Amniotic epithelial cell (primary cell): Measurements from ENCODE around the gene NFKBIE.
A peak's percentile ranks its signal among the peaks of the same experiment; 100 is the strongest.

ENCODE experiments used
- DNase-seq: peaks from one replicate; pipeline ENCODE4 v3.0.0-alpha.2; 2010; ENCODE audit warnings: low read depth

NFKBIE gene

DNA sequence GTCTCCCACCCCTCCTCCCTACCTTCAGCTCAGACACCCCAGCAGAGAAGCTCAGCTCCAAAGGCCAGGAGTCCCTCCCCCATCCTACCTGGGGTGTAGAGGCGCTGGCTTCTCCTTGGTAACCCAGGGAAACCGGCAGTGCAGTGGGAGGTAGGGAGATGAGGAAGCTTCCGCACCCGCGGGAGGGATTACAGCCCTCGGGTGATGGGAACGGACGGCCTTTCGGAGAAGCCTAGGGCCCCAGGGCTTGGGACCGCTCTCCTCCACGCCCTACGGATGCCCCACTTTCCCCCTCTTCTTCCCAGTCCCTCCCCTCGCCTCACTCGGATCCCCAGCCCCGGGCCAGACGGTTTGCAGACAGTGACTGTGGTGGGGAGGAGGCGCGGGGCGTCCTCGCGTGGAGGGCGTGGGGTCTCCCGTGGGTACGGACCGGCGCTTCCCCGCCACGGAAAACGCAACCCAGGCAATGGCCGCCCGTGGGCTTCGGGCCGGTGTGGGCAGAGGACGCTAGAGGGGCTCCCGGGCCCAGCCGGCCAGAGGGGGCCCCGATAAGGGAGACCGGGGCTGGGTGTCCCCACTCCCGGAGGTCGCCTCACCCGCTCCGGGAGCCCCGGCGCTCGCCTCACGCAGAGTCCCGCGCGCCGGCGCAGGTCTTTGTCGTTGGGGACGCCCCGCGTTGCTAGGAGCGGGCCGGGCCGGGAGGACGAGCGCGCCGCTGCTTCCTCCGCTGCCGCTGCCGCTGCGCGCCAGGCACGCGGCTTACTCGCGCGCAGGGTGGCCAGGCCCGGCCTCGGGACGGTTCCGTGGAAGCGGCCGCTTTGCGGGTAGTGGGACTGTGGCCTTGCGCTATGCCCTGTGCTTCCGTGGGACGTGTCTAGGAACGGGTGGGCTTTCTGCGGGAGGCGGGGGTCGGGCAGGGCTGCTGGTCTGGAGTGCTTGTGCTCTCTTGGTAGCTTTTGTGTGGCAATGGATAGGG is 32.0 kb upstream of the NFKBIE start:
- DNase-seq: no peak

DNA sequence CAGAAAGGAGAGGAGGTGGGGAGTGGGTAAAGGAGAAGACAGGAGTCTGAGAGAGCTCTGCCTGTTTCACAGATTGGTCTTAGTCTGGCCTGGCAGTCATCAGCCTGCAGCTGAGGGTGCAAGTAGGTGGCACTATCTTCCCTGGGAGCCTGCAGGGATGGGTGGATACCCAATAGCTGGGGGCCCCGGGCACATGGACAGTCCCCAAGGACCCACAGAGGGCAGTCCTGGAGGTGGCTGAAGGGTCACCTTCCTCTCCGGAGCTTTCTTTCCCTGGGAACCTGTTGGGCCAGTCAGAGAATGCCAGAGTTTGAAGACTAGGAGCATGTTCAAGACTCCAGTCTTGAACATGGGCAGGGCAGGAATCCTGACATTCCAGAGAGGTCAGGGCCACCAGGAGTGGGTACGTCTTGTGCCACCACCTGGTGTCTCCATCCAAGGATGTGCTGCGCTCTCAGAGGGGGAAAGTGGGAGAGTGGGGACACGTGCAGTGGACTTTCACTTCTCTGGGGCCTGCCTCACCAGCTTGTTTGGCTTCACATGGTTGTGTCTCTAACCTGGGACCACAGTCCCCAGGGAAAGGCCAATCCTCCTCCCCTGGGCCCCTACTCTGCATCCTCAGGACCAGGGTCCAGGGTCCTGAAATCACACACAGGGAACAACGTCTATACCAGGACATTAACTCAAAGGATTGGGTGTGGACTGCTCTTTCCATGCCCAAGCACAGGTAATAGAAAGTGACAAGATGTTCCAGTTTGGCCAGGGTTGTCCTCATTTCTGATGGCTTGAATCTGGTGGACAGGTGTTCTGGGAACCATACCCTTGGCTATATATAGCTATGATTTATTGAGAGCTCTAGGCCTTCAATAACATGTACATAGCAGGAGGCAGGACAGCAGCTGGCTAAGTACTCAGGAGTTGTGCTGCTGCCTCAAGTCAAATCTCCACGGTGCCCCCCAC is 29.8 kb upstream of the NFKBIE start:
- no peak for DNase-seq

DNA sequence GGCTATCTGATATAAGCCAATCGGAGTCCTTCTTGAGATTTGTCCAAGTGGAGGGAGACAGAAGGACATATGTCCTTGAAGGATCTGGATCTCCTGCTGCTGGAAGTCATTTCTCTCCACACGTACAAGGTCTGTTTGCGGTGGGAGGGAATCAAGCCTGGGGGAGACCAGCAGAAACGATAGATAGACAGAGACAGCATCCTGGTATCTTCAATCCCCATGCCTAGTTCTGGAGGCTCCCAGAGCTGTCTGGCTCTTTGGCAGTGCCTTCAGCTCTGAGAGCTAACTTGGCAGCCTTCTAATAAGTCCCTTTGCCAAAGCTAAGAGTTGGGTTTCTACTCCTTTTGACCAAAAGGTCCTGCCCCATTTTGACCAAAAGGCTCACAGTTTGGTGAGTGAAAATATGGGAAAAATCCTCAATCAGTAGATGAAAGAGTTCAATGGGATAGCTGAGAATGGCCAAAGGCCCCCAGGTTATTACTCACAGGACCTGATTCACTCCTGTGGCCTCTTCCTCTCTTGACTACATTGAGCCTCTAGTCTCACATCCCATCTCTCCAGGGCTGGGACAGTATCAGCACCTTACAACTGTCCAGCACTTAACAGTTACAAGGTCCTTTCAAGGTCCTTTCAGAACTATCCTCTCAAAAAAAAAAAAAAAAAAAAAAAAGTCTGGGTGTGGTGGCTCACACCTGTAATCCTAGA is 27.5 kb upstream of the NFKBIE start:
- DNase-seq: no peak

DNA sequence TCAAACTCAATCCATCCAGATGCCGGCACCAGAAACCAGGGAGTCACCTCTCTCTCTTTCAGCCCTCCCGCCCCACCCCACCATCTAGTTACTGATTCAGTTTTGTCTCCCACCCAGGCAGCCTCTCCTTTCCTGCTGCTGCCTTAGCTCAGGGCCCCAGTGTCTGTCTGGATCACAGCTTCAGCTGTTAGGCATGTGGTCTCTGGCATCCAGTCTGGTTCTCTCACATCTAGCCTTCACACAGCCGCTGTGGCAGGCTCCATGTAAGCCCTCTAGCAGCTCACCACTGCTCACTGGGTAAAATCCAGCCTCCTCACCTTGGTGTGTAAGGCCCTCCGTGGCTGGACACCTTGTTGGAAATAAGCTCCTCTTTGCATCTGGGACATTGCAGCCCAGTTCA is 26.5 kb upstream of the NFKBIE start:
- DNase-seq: no peak

DNA sequence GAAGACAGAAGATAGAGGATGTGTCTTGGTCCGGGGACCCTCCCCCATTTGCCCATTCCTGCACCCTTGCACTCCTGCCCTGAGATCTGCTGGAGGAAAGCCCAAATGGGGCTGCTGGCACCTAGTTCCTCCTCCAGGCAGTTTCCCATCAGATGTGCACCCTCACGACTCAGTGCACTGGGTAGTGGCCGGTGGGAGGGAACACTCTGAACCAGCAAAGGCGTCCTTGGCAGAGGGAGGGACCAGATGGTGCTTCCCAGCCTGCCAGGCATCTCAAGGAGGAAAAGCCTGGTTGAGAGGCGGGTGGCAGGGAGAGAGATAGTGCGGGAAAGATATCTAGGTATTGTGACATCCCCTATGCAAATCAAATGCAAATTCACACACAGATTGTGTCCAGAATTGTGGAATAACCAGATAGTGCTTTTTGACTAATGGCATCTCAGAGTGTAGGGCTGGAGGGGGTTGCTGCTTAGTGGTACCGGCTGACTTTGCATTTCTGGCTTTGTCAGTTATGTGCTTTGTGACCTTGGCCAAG is 24.4 kb upstream of the NFKBIE start:
- DNase-seq: no peak

DNA sequence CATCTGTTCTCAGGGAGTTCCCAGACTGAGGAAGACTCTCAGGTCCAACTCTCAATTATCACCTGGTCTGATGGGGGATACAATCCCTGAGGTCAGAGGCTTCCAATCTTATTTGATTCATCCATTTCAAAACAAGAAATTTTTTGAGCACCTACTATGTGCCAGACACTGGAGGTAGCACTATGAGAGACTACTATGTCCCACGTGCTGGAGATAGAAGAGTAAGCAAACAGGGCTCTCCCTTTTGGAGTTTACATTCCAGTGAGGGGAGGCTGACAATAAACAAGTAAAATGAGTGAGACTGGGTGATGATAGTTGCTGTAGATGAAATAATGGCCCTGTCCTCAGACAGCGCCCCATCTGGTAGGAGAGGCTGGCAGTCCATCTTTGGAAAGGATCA is 21.4 kb upstream of the NFKBIE start:
- DNase-seq: no peak

DNA sequence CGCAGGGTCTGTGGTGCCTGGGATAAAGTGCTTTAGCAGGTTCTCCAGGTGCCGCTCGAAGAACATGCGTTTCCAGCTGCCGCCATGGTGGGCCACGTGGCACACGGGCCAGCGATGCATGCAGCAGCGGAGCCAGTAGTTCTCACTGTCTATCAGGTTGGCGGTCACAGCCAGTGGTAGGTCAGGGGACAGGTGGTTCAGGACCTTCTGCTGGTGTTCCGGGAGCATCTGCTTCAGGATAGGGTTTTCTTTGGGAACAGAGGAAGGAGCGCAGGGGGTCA is 20.9 kb upstream of the NFKBIE start:
- no peak for DNase-seq

DNA sequence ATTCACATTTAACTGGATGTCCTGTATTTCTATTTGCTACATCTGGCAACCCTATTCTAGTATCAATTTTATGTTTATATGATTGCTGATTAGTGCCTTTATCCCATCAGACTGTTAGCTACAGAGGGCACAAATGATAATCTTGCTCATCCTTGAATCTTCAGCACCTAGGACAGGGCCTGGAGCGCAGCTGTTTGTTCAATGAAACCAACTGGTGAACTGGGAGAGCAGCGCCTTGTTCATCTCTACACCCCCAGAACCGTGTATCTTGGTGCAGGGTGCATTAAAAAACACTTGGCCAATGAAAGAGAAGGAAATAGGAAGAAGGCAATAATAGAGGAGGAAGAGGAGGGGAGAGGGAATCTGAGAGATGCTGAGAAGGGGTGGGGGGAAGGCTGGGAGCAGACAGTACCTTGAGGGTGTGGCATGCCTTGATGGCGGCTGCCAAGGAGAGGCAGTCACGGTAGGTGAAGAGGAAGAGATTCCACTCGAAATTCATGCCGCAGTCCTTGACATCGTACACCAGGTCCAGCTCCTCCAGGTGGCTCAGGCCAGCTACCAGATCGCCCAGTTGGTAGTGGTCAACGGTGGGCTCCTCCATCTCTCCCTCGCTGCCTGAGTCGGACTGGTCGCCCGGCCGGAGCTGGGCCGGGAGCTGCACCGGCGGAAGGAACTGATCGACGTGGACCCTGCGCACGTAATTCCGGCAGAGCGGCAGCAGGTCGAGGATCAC is 20.4 kb upstream of the NFKBIE start:
- peak; percentile 30 for DNase-seq

DNA sequence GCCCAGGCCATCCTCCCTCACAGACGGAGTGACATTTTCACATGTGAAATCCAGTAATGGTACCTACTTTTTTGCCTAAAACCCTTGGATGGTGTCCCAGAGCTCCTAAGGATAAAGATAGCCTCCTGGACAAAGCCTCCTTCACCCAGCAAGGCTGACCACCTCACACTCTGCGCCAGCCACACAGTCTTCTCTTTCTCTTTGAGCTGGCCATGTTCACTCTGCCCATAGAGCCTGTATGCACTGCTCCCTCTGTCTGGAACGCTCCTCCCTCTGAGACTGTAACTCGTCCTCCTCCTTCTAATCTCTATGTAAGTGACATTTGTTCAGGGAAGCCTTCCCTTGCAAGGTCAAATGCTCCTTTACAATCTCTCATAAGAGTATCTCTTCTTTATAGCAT is 19.5 kb upstream of the NFKBIE start:
- no peak for DNase-seq

DNA sequence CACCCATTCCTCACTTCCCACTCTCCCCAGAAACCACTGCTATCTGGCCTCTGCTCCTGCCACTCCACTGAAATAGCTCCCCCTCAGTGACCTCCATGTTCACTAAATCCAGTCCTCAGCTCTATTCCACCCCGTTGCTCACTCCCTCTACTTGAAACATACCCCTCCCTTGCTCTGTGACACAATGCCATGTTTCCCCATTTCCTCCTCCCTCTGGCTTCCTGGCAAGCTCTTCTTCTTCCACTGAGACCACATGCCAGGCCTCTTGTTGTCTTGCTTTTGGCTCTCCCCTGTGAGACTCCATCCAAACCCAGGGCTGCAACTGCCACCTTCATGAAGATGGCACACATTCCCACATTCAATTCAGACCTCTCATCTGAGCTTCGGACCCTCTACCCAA is 18.8 kb upstream of the NFKBIE start:
- no peak for DNase-seq

DNA sequence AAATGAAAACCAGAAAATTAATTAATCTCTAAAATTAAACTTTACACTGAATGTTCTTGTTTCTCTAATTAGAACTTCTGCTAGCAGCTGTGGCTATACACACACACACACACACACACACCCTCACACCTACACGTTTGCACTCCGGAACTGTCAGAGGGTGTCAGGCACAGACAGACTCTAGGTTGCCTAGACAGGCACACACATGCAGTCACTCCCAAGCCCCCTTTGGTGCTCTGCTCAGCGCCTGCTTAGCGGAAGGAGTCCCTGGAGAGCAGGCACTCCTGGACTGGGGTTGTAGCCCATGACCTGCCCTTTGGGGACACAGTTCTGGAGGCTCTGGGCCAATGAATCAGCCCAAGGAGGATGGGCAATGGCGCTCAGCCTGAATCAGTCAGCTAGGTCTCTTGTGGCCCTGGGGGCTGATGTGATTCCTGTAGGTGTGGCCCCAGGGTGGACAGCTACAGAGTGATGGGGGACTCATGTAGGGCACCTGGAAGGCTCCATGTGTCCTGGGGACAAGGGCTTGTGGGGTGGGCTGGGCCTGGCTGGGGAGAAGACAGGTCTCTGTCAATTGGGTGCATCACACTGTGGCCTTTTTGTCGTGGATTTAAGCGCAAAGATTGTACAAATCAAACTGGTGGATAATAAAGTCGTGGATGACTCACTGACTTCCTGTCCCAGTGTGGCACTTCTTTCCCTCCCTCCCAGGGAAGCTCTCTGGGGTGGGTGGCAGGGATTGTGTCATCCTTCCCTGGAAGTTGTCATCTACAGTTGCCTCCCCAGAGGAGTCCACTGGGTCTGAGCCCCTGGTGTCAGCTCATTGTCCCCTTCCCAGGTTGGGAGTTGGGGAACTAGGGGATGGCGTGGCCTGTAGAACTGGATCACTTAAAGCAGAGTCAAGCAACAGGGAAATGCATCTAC is 13.7 kb upstream of the NFKBIE start:
- no peak for DNase-seq

DNA sequence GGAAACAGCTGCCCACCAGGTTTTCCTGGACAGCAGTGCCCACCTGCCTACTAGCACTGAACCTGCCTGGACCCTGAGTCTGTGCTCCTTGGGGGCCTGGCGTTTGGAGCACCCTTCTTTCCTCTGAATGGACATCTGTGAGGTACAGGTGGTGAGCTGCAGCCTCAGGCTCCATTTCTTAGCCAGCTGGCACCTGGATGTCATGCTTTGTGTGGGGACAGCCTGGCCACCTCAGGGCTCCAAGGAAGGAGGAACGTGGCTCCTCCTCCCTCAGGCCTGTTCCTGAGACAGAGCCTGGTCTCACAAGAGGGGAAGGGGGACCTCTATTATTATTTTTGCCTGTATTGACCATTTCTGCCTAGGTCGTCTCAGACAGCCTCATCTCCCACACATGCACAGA is 13.0 kb upstream of the NFKBIE start:
- no peak for DNase-seq

DNA sequence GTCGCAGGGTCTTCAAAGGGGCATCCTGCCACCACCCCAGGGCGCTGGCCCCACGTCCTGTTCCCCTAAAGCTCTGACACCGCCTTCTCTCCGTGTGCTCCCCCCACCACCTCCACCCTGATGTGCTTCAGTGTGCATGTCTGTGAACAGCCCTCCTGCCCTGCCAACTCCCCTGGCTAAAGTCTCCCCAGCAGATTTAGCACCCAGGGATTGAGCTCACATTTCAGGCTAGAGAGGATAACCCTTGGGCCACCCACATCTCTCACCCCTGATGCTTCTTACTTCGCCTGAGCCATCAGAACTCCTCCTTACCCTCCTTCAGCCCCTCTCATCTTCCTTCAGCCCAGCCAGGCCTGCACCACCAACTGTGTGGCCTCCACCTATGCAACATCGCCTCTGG is 12.4 kb upstream of the NFKBIE start:
- no peak for DNase-seq

DNA sequence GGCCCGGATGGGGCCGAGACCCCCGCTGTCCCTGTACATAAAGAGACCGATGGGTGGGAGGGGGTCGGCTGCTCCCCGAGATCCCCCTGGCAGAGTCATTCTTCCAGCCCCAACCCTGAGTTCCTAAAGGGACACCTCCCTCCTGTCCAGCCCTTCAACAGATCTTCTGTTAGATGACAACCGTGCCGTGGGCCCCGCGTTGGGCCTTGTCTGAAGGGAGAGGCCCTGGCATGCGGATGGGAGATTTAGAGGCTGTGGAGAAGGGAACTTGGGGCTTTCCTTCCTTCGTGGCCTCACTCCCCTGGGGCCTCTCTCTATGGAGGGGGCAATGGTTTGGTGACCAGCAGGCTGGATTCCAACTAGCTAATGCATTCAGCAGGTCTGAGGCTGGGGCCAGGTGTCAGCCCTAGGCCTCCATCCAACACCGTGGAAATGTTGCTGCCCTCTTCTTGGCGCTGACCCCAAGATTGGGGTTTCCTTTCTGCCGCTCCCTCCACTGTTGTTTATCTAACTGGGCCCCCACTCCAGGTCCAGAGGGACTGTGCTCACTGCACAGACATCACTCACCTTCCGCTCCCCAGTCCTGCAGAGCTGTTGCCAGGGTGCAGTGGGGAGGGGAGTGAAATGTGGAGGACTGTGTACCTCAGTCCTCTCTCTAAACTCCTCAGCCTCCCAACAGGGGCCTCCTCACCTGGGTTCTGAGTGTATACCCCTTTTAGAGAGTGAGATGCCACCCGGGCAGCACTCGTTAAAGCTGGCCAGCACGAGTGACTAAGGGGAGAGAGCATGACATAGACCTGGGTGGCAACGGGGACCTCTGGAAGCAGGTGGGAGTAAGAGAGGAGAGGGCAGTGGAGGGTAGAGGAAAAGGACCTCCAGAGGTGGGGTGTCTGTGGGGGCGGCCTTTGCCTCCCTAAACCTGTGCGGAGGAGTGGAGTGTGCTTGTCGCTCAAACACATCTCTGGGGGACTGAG is 11.6 kb upstream of the NFKBIE start:
- no peak for DNase-seq

DNA sequence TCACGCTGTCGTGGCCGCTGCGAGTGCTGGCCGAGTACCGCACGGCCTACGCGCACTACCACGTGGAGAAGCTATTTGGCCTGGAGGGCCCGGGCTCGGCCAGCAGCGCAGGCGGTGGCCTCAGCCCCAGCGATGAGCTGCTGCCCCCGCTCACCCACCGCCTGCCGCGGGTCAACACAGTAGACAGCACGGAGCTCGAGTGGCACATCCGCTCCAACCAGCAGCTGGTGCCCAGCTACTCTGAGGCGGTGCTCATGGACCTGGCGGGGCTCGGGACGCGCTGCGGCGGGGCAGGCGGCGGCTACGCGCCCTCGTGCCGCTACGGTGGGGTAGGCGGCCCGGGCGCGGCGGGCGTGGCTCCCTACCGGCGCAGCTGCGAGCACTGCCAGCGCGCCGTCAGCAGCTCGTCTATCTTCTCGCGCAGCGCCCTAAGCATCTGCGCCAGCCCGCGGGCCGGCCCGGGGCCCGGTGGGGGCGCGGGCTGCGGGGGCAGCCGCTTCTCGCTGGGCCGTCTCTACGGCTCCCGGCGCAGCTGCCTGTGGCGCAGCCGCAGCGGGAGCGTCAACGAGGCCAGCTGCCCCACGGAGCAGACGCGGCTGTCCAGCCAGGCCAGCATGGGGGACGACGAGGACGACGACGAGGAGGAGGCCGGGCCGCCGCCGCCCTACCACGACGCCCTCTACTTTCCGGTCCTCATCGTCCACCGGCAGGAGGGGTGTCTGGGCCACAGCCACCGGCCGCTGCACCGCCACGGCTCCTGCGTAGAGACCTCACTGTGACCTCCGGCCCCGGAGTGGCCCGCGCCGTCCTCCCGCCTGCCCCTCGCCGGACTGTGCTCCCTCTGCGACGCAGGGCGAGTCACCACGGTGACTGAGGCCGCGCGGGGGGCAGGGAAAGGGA is 10.6 kb upstream of the NFKBIE start:
- DNase-seq: no peak

DNA sequence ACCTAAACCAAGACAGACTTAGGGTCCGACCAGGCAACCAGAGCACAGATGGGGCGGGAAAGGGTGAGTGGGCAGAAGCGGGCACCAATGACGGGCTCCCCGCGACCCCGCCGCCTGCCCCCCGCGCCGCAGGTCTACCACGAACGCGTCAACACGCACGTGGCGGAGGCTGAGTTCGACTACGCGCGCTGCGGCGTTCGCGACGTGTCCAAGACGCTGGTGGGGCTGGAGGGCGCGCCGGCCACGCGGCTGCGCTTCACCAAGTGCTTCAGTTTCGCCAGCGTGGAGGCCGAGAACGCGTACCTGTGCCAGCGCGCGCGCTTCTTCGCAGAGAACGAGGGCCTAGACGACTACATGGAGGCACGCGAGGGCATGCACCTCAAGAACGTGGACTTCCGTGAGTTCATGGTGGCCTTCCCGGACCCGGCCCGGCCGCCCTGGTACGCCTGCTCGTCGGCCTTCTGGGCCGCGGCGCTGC is 10.0 kb upstream of the NFKBIE start:
- DNase-seq: no peak

DNA sequence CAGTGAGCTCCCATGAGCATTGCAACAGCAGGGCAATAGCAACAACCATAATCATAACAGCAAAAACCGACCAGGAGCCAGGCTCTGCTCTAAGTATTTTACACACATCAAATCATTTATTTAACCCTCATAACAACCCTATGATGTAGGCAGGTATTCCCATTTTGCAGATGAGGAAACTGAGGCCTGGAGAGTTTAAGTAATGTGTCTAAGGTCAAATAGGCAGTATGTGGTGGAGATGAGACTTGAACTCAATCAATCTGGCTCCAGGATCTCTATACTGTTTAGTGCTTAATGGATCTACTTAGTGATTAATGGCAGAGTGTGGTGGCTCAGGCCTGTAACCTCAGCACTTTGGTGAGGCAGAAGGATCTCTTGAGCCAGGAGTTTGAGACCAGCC is 8.3 kb upstream of the NFKBIE start:
- DNase-seq: no peak

DNA sequence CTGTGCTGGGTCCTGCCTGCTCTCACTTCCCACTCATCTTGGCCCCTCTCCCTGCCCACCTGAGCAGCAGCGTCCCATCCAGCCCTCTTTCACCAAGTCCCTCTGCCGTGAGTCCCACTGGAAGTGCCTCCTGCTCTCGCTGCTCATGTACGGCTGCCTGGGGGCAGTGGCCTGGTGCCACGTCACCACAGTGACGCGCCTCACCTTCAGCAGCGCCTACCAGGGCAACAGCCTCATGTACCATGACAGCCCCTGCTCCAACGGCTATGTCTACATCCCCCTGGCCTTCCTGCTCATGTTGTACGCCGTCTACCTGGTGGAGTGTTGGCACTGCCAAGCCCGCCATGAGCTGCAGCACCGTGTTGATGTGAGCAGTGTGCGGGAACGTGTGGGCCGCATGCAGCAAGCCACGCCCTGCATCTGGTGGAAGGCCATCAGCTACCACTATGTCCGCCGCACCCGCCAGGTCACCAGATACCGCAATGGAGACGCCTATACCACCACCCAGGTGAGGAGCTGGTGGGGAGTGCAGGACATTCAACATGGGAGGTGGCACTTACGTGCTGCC is 7.7 kb upstream of the NFKBIE start:
- no peak for DNase-seq
